SK-N-SH (cell line): ENCODE measurements around the gene RAB23.

Experiments
- CTCF ChIP-seq: fragments of 200-600 bp; sonication (generic); IDR thresholded peaks from 2 replicates; pipeline ENCODE4 v1.6.1; 2017; ENCODE audit warnings: antibody characterized with exemption, mild to moderate bottlenecking, moderate library complexity
- EZH2phosphoT487 ChIP-seq: fragments of 200-600 bp; sonication (generic); IDR thresholded peaks from 2 replicates; pipeline ENCODE4 v1.6.1; 2017; ENCODE audit warnings: low read depth, mixed run types, mild to moderate bottlenecking, antibody characterized with exemption, moderate library complexity, borderline replicate concordance
- GABPA ChIP-seq: IDR thresholded peaks from 2 replicates; pipeline ENCODE4 v1.4.0; 2012; ENCODE audit warnings: low read depth, mild to moderate bottlenecking
- IRF3 ChIP-seq: fragments of 150-350 bp; IDR thresholded peaks from 2 replicates; pipeline ENCODE4 v1.6.1; 2016; ENCODE audit warnings: mild to moderate bottlenecking, low read depth, low read length
- MAX ChIP-seq: IDR thresholded peaks from 2 replicates; pipeline ENCODE4 v1.4.0; 2012; ENCODE audit warnings: low read depth
- MXI1 ChIP-seq: IDR thresholded peaks from 2 replicates; pipeline ENCODE4 v1.6.1; 2012; ENCODE audit warnings: mild to moderate bottlenecking, low read depth, low read length, improper control_type of control experiment
- POLR2AphosphoS5 ChIP-seq: IDR thresholded peaks from 2 replicates; pipeline ENCODE4 v1.6.1; 2012; ENCODE audit warnings: low read depth, low read length
- RAD21 ChIP-seq: IDR thresholded peaks from 2 replicates; pipeline ENCODE4 v1.6.1; 2012; ENCODE audit warnings: mild to moderate bottlenecking, low read length
- RCOR1 ChIP-seq: fragments of 150-350 bp; IDR thresholded peaks from 2 replicates; pipeline ENCODE4 v1.6.1; 2017; ENCODE audit warnings: antibody characterized with exemption, low read length
- REST ChIP-seq: IDR thresholded peaks from 2 replicates; pipeline ENCODE4 v1.6.1; 2012; ENCODE audit warnings: mild to moderate bottlenecking, low read depth, low read length, moderate library complexity
- RFX5 ChIP-seq: IDR thresholded peaks from 2 replicates; pipeline ENCODE4 v1.6.1; 2012; ENCODE audit warnings: mild to moderate bottlenecking, improper control_type of control experiment, low read length
- USF2 ChIP-seq: fragments of 150-350 bp; IDR thresholded peaks from 2 replicates; pipeline ENCODE4 v1.6.1; 2017; ENCODE audit warnings: antibody characterized with exemption, low read length, low read depth, borderline replicate concordance
- ZBTB33 ChIP-seq: IDR thresholded peaks from 2 replicates; pipeline ENCODE4 v1.4.0; 2012; ENCODE audit warnings: low read depth, borderline replicate concordance

GRCh38 chr6:57257911-57258541 is 35.9 kb upstream of the RAB23 start:
- TF ChIP-seq REST (no peak), CTCF (no peak), RAD21 (no peak), MXI1 (no peak), USF2 (no peak), IRF3 (no peak), MAX (no peak), RFX5 (no peak), ZBTB33 (no peak), POLR2AphosphoS5 (no peak), EZH2phosphoT487 (no peak), RCOR1 (no peak), GABPA (no peak)
